ENCODE data around the gene MARK1.

MARK1 gene

GRCh38 chr1:220527908-220528678 is at the start of gene MARK1:
Gene MARK1 (plus strand): TSS chr1:220528136. CDS start chr1:220528823, 687 bp downstream.
- peak; percentile 17 for DNase-seq

GRCh38 chr1:220483700-220484099 is 44.2 kb upstream of the MARK1 start:
- no peak for DNase-seq

- no peak for DNase-seq
These were observed 43.8 kb upstream of the MARK1 start for GRCh38 chr1:220484135-220484534.

GRCh38 chr1:220485131-220485530 is 42.8 kb upstream of the MARK1 start:
- no peak for DNase-seq

- DNase-seq: no peak
These were observed 42.1 kb upstream of the MARK1 start for GRCh38 chr1:220485791-220486190.

GRCh38 chr1:220487297-220487820 is 40.6 kb upstream of the MARK1 start:
- peak; percentile 64 for DNase-seq

- no peak for DNase-seq
These were observed 36.0 kb upstream of the MARK1 start for GRCh38 chr1:220491891-220492290.

- no peak for DNase-seq
These were observed 30.6 kb upstream of the MARK1 start for GRCh38 chr1:220497220-220497947.

- DNase-seq: no peak
These were observed 29.7 kb upstream of the MARK1 start for GRCh38 chr1:220498188-220498587.

- no peak for DNase-seq
These were observed 27.6 kb upstream of the MARK1 start for GRCh38 chr1:220500372-220500771.

- no peak for DNase-seq
These were observed 23.6 kb upstream of the MARK1 start for GRCh38 chr1:220504329-220504728.

- no peak for DNase-seq
These were observed 20.9 kb upstream of the MARK1 start for GRCh38 chr1:220507085-220507484.

- DNase-seq: no peak
These were observed 16.8 kb upstream of the MARK1 start for GRCh38 chr1:220511179-220511578.

- no peak for DNase-seq
These were observed 16.2 kb upstream of the MARK1 start for GRCh38 chr1:220511785-220512184.

- no peak for DNase-seq
These were observed 14.1 kb upstream of the MARK1 start for GRCh38 chr1:220513834-220514233.

- no peak for DNase-seq
These were observed 13.7 kb upstream of the MARK1 start for GRCh38 chr1:220514256-220514655.

- no peak for DNase-seq
These were observed 11.8 kb upstream of the MARK1 start for GRCh38 chr1:220516014-220516721.

- DNase-seq: no peak
These were observed 11.3 kb upstream of the MARK1 start for GRCh38 chr1:220516722-220517042.

- no peak for DNase-seq
These were observed 6.2 kb upstream of the MARK1 start for GRCh38 chr1:220521778-220522177.

GRCh38 chr1:220526294-220526693 is 1.6 kb upstream of the MARK1 start:
- DNase-seq: no peak

GRCh38 chr1:220527279-220527907 is 543 bp upstream of the MARK1 start:
- DNase-seq: peak; percentile 10

GRCh38 chr1:220528679-220529501 is 954 bp downstream of the MARK1 start:
- no peak for DNase-seq
